Caco-2 (cell line): ENCODE measurements around the gene C17orf75. TPM values are rescaled to one million over a fixed set of nuclear protein-coding genes. Genes with fewer than 3 reads are reported as not detected.

ENCODE experiments used
- BruUV-seq: library from RNA; stranded (reverse); fragments of 400-500 nt; replicated peaks from 2 replicates; lab custom pipeline; 2021; lab: Mats Ljungman, UMichigan
- CTCF ChIA-PET: fragments of 300-600 bp; sonication (Branson Sonifier 250); formaldehyde crosslinking; loops from one replicate; lab custom pipeline; 2022; ENCODE audit warnings: antibody characterized with exemption; lab: Charles Lee
- POLR2A ChIA-PET: fragments of 300-600 bp; sonication (Branson Sonifier 250); formaldehyde crosslinking; loops from one replicate; lab custom pipeline; 2022; ENCODE audit warnings: antibody characterized with exemption; lab: Charles Lee
- DNase-seq, 2 experiments: peaks; one replicate each; pipeline versions ENCODE4 v3.0.0 to v3.0.0-alpha.2; 2020 to 2022
- H3K27me3 ChIP-seq: replicated peaks from 2 replicates; pipeline ENCODE4 v1.6.0; 2011; ENCODE audit warnings: low read length; ENCODE audit not compliant: control insufficient read depth, insufficient read depth
- H3K36me3 ChIP-seq: 2 replicates; pipeline ENCODE4 v1.5.1; 2011; ENCODE audit warnings: low read length; ENCODE audit not compliant: control insufficient read depth, insufficient read depth
- H3K4me1 ChIP-seq: fragments of 250-450 bp; sonication (Bioruptor Pico); 2 replicates; pipeline ENCODE4 v1.5.1; 2020; ENCODE audit warnings: mild to moderate bottlenecking
- H3K4me3 ChIP-seq: 2 replicates; pipeline ENCODE4 v1.5.1; 2011; ENCODE audit warnings: low read depth, mild to moderate bottlenecking, control low read depth, low read length
- H3K9me3 ChIP-seq: fragments of 250-450 bp; sonication (Bioruptor Pico); 2 replicates; pipeline ENCODE4 v1.5.1; 2020; ENCODE audit warnings: mild to moderate bottlenecking, moderate library complexity
- H3K27ac Mint-ChIP-seq: one replicate; pipeline ENCODE4 v1.8.0; 2022; ENCODE audit warnings: mixed read lengths; ENCODE audit not compliant: unreplicated experiment
- H3K27me3 Mint-ChIP-seq: one replicate; pipeline ENCODE4 v1.8.0; 2022; ENCODE audit warnings: mixed read lengths; ENCODE audit not compliant: insufficient read depth, unreplicated experiment
- H3K36me3 Mint-ChIP-seq: one replicate; pipeline ENCODE4 v1.8.0; 2022; ENCODE audit warnings: mild to moderate bottlenecking, mixed read lengths; ENCODE audit not compliant: insufficient read depth, unreplicated experiment
- H3K4me1 Mint-ChIP-seq: one replicate; pipeline ENCODE4 v1.8.0; 2022; ENCODE audit warnings: low read depth, mixed read lengths; ENCODE audit not compliant: unreplicated experiment
- H3K4me3 Mint-ChIP-seq: one replicate; pipeline ENCODE4 v1.8.0; 2022; ENCODE audit warnings: mild to moderate bottlenecking, moderate library complexity, mixed read lengths; ENCODE audit not compliant: unreplicated experiment
- H3K9me3 Mint-ChIP-seq: one replicate; pipeline ENCODE4 v1.8.0; 2022; ENCODE audit warnings: mixed read lengths; ENCODE audit not compliant: unreplicated experiment
- CTCF ChIP-seq, 2 experiments: fragments of 200-600 bp in 1 of 2; IDR thresholded peaks; 1 replicate in 1 of 2; 2 replicates in 1 of 2; pipeline versions ENCODE4 v1.5.1 to v1.8.0; 2011 to 2022; ENCODE audit warnings: antibody characterized with exemption in 1 of 2, control low read depth in 1 of 2, inconsistent platforms in 1 of 2, low read depth in 1 of 2, low read length in 1 of 2, mild to moderate bottlenecking in 1 of 2, moderate library complexity in 1 of 2; ENCODE audit not compliant: insufficient read depth in 1 of 2, severe bottlenecking in 1 of 2, unreplicated experiment in 1 of 2
- intact Hi-C: fragments of 100-400 bp; cut with micrococcal nuclease; formaldehyde crosslinking; loops from one replicate; pipeline ENCODE4 v1.10.0; 2022; ENCODE audit not compliant: unreplicated experiment
- total RNA-seq: library from RNA; stranded (reverse); gene quantifications from 2 replicates; pipeline ENCODE4 v1.2.3, GENCODE V29; 2022

C17orf75 gene
- total RNA-seq, 1 experiment from 2014 or later: 26.1 TPM

- no peaks in the 10 kb centered on the region for H3K4me1 ChIP-seq
- Mint-ChIP-seq H3K4me1 (no peaks in the 10 kb centered on the region), H3K27me3 (no peaks in the 10 kb centered on the region), H3K9me3 (no peaks in the 10 kb centered on the region), H3K4me3 (no peak overlapping the region), H3K36me3 (no peaks in the 10 kb centered on the region), H3K27ac (no peak overlapping the region)
- no peak for DNase-seq
- TF ChIP-seq CTCF (IDR thresholded peaks at IDR 0.05; ENCODE audit: insufficient read depth in 1 of 2, low read depth in 1 of 2, low read length in 1 of 2, severe bottlenecking in 1 of 2, unreplicated experiment in 1 of 2): no peak
- H3K27me3 ChIP-seq: no peaks in the 10 kb centered on the region
- ChIA-PET CTCF (interaction anchor here (0.9 kb wide), 1 partner anchor 29 kb away, joined by 3 read pairs; no protein-coding TSS in a partner anchor), POLR2A (no interaction called here)
- BruUV-seq: no TSS peak
- intact Hi-C loops: no loop called here
- H3K36me3 ChIP-seq: no peaks in the 10 kb centered on the region
- H3K9me3 ChIP-seq: no peaks in the 10 kb centered on the region
- no peak overlapping the region for H3K4me3 ChIP-seq
Observed at GRCh38 chr17:32285746-32286517, 56.0 kb downstream of the C17orf75 start.

- Mint-ChIP-seq H3K27me3 (no peaks in the 10 kb centered on the region), H3K36me3 (no peaks in the 10 kb centered on the region), H3K27ac (no peak overlapping the region), H3K4me3 (no peak overlapping the region), H3K9me3 (no peaks in the 10 kb centered on the region), H3K4me1 (no peaks in the 10 kb centered on the region)
- H3K4me1 ChIP-seq: no peaks in the 10 kb centered on the region
- DNase-seq: no peak
- POLR2A ChIA-PET: no interaction called here
- intact Hi-C loops: no loop called here
- no peaks in the 10 kb centered on the region for H3K9me3 ChIP-seq
- BruUV-seq: no TSS peak
- CTCF ChIA-PET: no interaction called here
- no peaks in the 10 kb centered on the region for H3K27me3 ChIP-seq
- H3K4me3 ChIP-seq: no peak overlapping the region
- TF ChIP-seq CTCF (IDR thresholded peaks at IDR 0.05; ENCODE audit: insufficient read depth in 1 of 2, low read depth in 1 of 2, low read length in 1 of 2, severe bottlenecking in 1 of 2, unreplicated experiment in 1 of 2): no peak
- H3K36me3 ChIP-seq: no peaks in the 10 kb centered on the region
Observed at GRCh38 chr17:32285306-32285705, 56.7 kb downstream of the C17orf75 start.

- BruUV-seq: no TSS peak
- Mint-ChIP-seq H3K27me3 (no peaks in the 10 kb centered on the region), H3K36me3 (no peaks in the 10 kb centered on the region), H3K4me3 (no peak overlapping the region), H3K27ac (no peak overlapping the region), H3K4me1 (no peaks in the 10 kb centered on the region), H3K9me3 (no peaks in the 10 kb centered on the region)
- no peak for DNase-seq
- H3K4me3 ChIP-seq: no peak overlapping the region
- ChIA-PET POLR2A (no interaction called here), CTCF (no interaction called here)
- H3K4me1 ChIP-seq: no peaks in the 10 kb centered on the region
- no peaks in the 10 kb centered on the region for H3K36me3 ChIP-seq
- intact Hi-C loops: no loop called here
- H3K27me3 ChIP-seq: no peaks in the 10 kb centered on the region
- no peaks in the 10 kb centered on the region for H3K9me3 ChIP-seq
- no peak for TF ChIP-seq CTCF (IDR thresholded peaks at IDR 0.05; ENCODE audit: insufficient read depth in 1 of 2, low read depth in 1 of 2, low read length in 1 of 2, severe bottlenecking in 1 of 2, unreplicated experiment in 1 of 2)
Observed at GRCh38 chr17:32283745-32284201, 58.2 kb downstream of the C17orf75 start.
